HG02642 (cell line): ENCODE measurements around the gene VMP1.
"Not testable (repeated sequence)": the region's sequence is repeated elsewhere in the genome, so short reads cannot be mapped to it uniquely, and the experiment has no call there.

ENCODE experiments used
- ATAC-seq: cut with Tn5 transposase; IDR thresholded peaks from one replicate; pipeline ENCODE4 v1.9.1; 2021; ENCODE audit warnings: mild to moderate bottlenecking; ENCODE audit not compliant: unreplicated experiment, poor library complexity

VMP1 gene

GRCh38 chr17:59853168-59853918 is 145.9 kb downstream of the VMP1 start:
- no peak for ATAC-seq

GRCh38 chr17:59853919-59854729 is 146.7 kb downstream of the VMP1 start:
- ATAC-seq = not testable (repeated sequence)

GRCh38 chr17:59856859-59857794 is 149.7 kb downstream of the VMP1 start:
- ATAC-seq = no peak

GRCh38 chr17:59858167-59858816 is 150.8 kb downstream of the VMP1 start:
- no peak for ATAC-seq

GRCh38 chr17:59858932-59859331 is 151.5 kb downstream of the VMP1 start:
- no peak for ATAC-seq

- ATAC-seq = no peak
These were observed 152.1 kb downstream of the VMP1 start for GRCh38 chr17:59859444-59860025.

GRCh38 chr17:59863616-59864015 is 156.2 kb downstream of the VMP1 start:
- ATAC-seq = no peak

GRCh38 chr17:59869941-59870218 is 162.4 kb downstream of the VMP1 start:
- no peak for ATAC-seq

- no peak for ATAC-seq
These were observed 163.0 kb downstream of the VMP1 start for GRCh38 chr17:59870482-59870881.

GRCh38 chr17:59872351-59872750 is 164.9 kb downstream of the VMP1 start:
- ATAC-seq = no peak

- ATAC-seq = not testable (repeated sequence)
These were observed 166.0 kb downstream of the VMP1 start for GRCh38 chr17:59873414-59873813.

GRCh38 chr17:59874376-59874775 is 166.9 kb downstream of the VMP1 start:
- ATAC-seq = no peak

- no peak for ATAC-seq
These were observed 168.7 kb downstream of the VMP1 start for GRCh38 chr17:59876107-59876506.

- no peak for ATAC-seq
These were observed 170.5 kb downstream of the VMP1 start for GRCh38 chr17:59877965-59878364.

- ATAC-seq = no peak
These were observed 171.2 kb downstream of the VMP1 start for GRCh38 chr17:59878624-59879023.

GRCh38 chr17:59884861-59885260 is 177.4 kb downstream of the VMP1 start:
- no peak for ATAC-seq

GRCh38 chr17:59888145-59888750 is 180.8 kb downstream of the VMP1 start:
- no peak for ATAC-seq

- ATAC-seq = no peak
These were observed 183.3 kb downstream of the VMP1 start for GRCh38 chr17:59890720-59891119.
